ENCODE data around the gene FBF1.

FBF1 gene

DNA sequence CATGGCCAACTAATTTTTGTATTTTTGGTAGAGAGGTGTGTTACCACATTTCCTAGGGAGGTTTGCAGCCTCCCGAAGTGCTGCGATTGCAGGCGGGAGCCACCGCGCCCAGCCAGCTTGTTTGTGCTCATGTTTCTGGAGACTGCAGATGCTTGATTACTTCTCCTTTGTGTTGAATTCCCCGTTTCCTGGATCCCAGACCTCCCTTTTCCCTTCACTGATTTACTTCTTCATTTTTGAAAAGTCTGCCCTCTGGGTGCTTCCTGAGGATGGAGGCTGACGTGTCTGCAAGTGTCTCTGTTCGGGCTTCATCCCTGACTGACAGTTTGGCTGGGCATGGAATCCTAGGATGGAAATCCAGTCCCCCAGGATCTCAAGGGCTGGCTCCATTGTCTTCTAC lies 55.4 kb downstream of the FBF1 start:
- no peak for TF ChIP-seq CTCF (IDR thresholded peaks at IDR 0.05)
- no peaks in the 10 kb centered on the region for H3K79me2 ChIP-seq
- H3K9me3 ChIP-seq (ENCODE audit: control insufficient read depth, low read length), result no peaks in the 10 kb centered on the region
- no peaks in the 10 kb centered on the region for H3K27me3 ChIP-seq (ENCODE audit: control insufficient read depth, insufficient read depth, low read length)
- H3K4me2 ChIP-seq (ENCODE audit: low read length), result no peak overlapping the region
- H3K4me3 ChIP-seq (ENCODE audit: low read depth, low read length), result no peak overlapping the region
- no peaks in the 10 kb centered on the region for H3K36me3 ChIP-seq (ENCODE audit: control insufficient read depth, insufficient read depth, low read length)
- no peaks in the 10 kb centered on the region for H3K4me1 ChIP-seq
- H3K9ac ChIP-seq, result no peak overlapping the region
- H2AFZ ChIP-seq, result no peak overlapping the region
- no peak overlapping the region for H3K27ac ChIP-seq

GRCh38 chr17:75881678-75882454 lies 59.0 kb downstream of the FBF1 start:
- Histone ChIP-seq H3K9ac (no peak overlapping the region), H2AFZ (no peak overlapping the region), H3K4me2 (ENCODE audit: low read length) (no peak overlapping the region), H3K4me1 (peaks cover under 1% of the 10 kb centered on the region), H3K9me3 (ENCODE audit: control insufficient read depth, low read length) (no peaks in the 10 kb centered on the region), H3K4me3 (ENCODE audit: low read depth, low read length) (no peak overlapping the region), H3K36me3 (ENCODE audit: control insufficient read depth, insufficient read depth, low read length) (no peaks in the 10 kb centered on the region), H3K27ac (no peak overlapping the region), H3K27me3 (ENCODE audit: control insufficient read depth, insufficient read depth, low read length) (no peaks in the 10 kb centered on the region), H3K79me2 (no peaks in the 10 kb centered on the region)
- no peak for TF ChIP-seq CTCF (IDR thresholded peaks at IDR 0.05)

DNA sequence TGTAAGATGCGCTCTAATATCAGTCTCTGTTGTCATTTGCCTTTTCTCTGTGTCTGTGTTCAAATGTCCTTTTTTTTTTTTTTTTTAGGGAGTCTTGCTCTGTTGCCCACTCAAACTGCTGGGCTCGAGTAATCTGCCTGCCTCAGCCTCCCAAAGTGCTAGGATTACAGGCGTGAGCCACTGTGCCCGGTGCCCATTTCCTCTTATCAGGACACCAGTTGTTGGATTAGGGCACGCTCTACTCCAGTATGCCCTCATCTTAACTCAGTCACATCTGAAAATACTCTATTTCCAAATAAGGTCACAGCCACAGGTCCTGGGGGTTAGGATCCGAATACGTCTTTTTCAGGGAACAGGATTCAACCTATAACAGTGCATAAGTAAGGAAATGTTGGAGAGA lies 60.6 kb downstream of the FBF1 start:
- Histone ChIP-seq H3K4me1 (peaks cover 7% of the 10 kb centered on the region), H3K36me3 (ENCODE audit: control insufficient read depth, insufficient read depth, low read length) (no peaks in the 10 kb centered on the region), H3K27me3 (ENCODE audit: control insufficient read depth, insufficient read depth, low read length) (no peaks in the 10 kb centered on the region), H3K4me2 (ENCODE audit: low read length) (no peak overlapping the region), H3K27ac (no peak overlapping the region), H3K4me3 (ENCODE audit: low read depth, low read length) (no peak overlapping the region), H3K9me3 (ENCODE audit: control insufficient read depth, low read length) (no peaks in the 10 kb centered on the region), H3K9ac (no peak overlapping the region), H3K79me2 (no peaks in the 10 kb centered on the region), H2AFZ (no peak overlapping the region)
- no peak for TF ChIP-seq CTCF (IDR thresholded peaks at IDR 0.05)

DNA sequence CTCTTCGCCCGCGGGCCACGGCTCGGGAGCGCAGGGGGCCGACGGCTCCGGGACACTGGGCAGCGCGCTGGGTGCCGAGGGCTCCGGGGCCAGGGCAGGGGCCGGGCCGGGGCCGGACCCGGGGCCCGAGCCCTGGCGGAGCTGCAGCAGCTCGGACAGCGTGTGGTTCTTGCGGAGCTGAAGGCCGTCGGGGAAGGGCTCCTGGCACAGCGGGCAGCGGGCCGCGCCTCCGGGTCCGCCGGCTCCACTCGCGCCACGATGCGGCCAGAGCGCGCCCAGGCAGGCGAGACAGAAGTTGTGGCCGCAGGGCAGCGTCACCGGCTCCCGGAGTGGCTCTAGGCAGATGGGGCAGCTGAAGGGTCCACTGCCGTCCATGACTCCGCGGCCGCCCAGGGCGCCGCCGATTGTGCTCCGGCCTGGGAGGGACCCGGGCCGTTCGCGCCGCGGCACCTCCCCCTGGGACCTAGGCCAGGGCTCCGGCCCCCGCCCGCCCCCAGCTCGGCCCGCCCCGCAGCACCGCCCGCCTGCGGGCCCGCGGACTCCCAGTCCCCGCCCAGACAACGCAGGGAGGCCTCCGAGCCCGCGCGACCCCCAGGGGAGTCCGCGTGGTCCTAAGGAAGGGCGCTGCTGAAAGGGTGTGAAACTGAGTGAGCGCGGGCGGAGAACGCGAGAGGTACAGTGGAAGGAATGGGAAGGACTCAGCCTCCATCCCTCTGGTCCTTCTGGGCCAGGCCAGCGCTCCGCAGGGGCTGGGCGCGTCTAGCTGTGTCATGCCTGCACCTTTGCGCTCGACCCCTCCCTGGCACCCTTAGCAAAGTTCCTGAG lies 62.5 kb downstream of the FBF1 start, which contains the start of gene TRIM47:
TSS of gene TRIM47 (minus strand) at position 408 of the 825 bp plus-strand sequence. CDS start at position 375, 33 bp downstream.
- H3K4me3 ChIP-seq (ENCODE audit: low read depth, low read length), result peak within 1 kb of the TSS; percentile 89
- H3K9ac ChIP-seq, result no peak within 1 kb of the TSS
- H3K4me1 ChIP-seq, result peaks cover 7% of the 10 kb centered on the region
- H3K27ac ChIP-seq, result peak within 1 kb of the TSS; percentile 87
- peak within 1 kb of the TSS; percentile 77 for H3K4me2 ChIP-seq (ENCODE audit: low read length)
- H2AFZ ChIP-seq, result peak within 1 kb of the TSS; percentile 84
- H3K9me3 ChIP-seq (ENCODE audit: control insufficient read depth, low read length), result no peaks in the 10 kb centered on the region
- no peak for TF ChIP-seq CTCF (IDR thresholded peaks at IDR 0.05)
- H3K27me3 ChIP-seq (ENCODE audit: control insufficient read depth, insufficient read depth, low read length), result no peaks in the 10 kb centered on the region
- H3K36me3 ChIP-seq (ENCODE audit: control insufficient read depth, insufficient read depth, low read length), result no peaks in the 10 kb centered on the region
- H3K79me2 ChIP-seq, result no peaks in the 10 kb centered on the region
